Sigmoid colon (tissue), 4 donors: ENCODE data around the gene NRP1.

Source experiments
- CTCF ChIP-seq, 4 experiments: fragments of 450-650 bp in 3 of 4; fragments of 200-600 bp in 1 of 4; IDR thresholded peaks; one replicate each; pipeline ENCODE4 v1.5.1; 2016 to 2019; ENCODE audit warnings: antibody characterized with exemption in 4 of 4, mild to moderate bottlenecking in 3 of 4, moderate library complexity in 2 of 4
- POLR2AphosphoS5 ChIP-seq, 4 donors: sonication (generic); formaldehyde crosslinking; IDR thresholded peaks; one replicate each; pipeline ENCODE4 v1.6.1; 2017; ENCODE audit warnings: antibody characterized with exemption in 4 of 4

DNA sequence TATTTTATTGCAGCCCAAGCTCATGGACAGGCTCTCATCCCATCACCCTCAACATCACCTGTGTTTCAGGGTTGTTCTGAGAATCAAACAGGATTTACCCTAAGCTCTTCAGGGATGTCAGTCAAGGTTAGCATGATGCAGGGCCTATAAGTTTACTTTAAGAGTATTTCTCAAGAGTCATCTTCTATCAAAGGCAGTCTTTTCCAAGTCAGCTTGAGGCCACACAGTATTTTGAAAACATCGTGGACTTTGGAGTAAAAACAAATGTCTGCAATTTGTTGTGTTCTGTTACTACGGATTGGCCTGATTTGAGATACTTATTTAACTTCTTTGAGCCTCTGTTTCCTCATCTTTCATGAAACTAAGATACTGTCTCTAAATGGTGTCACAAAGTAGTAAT, 42.0 kb upstream of the NRP1 start:
- no peak for TF ChIP-seq CTCF (IDR thresholded peaks at IDR 0.05)
- TF ChIP-seq POLR2AphosphoS5 (IDR thresholded peaks at IDR 0.05): no peak
